Skin epidermis (tissue), 12 donors: ENCODE results near the gene CENPN.

Source experiments
- H3K27ac ChIP-seq, 21 experiments: fragments of 200-600 bp; sonication (generic) in 11 of 21; one replicate each; pipeline ENCODE4 v1.5.0; 2020; ENCODE audit warnings: mild to moderate bottlenecking in 3 of 21, inconsistent platforms in 2 of 21, moderate library complexity in 2 of 21
- H3K4me3 ChIP-seq, 7 experiments: fragments of 200-600 bp; sonication (generic) in 2 of 7; one replicate each; pipeline ENCODE4 v1.5.0; 2020; ENCODE audit warnings: inconsistent platforms in 2 of 7, mild to moderate bottlenecking in 2 of 7, moderate library complexity in 1 of 7

Gene CENPN

DNA sequence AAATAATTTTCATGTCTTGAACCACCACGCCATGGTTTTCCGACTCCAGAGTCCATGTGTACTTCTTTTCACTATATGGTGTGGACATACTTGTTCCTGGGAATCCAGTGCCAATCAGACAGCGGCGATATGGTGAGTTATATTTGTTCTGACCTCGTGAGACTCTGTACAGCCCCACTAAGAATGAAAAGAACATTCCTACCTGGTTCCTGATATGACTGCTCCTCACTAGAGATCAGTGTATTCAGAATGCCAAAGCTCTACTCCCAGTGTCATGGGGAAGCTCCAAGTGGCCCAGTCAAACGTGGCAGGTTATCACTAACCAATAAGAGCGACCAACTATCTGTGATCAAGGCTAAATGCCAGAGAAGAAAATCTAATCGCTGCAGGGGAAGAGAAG, 64.0 kb downstream of the CENPN start:
- Histone ChIP-seq H3K27ac (no peak overlapping the region), H3K4me3 (no peak overlapping the region)

DNA sequence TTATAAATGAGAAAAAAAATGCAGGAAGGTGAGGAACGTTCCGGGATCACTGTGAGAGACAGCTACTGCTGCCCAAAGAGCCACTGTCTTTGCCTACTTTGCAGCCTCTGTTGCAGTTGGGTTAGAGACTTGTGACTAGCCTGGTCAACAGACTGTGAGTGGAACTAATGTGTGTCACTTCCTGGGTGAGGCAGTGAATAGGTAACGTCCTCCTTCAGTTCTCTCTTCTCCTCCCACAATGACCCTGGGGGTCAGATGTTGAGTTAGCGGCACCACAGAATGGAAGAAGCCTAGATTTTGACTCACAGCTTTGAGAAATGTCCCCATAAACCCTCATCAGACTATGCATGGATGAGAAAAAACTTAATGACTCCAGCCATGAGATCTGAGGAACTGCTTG, 64.8 kb downstream of the CENPN start:
- no peak overlapping the region for H3K4me3 ChIP-seq
- no peak overlapping the region for H3K27ac ChIP-seq

- no peak overlapping the region for H3K4me3 ChIP-seq
- no peak overlapping the region for H3K27ac ChIP-seq
Measured at GRCh38 chr16:81073560-81074330, 66.7 kb downstream of the CENPN start.

DNA sequence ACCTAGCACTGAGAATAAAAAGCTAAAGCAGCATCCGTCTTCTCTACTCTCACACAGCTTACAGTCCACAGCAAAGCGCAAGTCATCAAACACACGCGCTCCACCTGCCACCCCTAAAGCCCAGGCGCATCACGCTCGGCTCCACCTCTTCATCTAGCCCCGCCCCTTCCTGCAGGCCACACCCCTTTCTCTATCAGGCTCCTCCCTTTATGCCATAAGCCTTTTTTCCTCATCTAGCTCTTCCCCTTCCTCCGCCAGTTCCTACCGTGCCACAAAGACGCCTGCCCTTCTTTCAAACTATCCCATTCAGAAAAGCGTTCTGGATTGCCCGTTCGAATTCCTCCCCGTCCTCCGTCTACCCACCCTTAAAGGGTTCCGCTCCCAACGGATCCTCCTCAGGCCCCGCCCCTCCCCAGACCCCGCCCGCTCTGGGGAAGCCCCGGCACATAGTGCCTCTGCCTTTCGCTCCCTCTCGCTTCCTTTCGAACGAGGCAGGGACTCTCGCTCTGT, 69.6 kb downstream of the CENPN start:
- H3K27ac ChIP-seq = peak overlapping the region in 20 of 21 experiments; percentile 75 to 98 (median 94)
- H3K4me3 ChIP-seq = peak overlapping the region; percentile 50 to 80 (median 66)

DNA sequence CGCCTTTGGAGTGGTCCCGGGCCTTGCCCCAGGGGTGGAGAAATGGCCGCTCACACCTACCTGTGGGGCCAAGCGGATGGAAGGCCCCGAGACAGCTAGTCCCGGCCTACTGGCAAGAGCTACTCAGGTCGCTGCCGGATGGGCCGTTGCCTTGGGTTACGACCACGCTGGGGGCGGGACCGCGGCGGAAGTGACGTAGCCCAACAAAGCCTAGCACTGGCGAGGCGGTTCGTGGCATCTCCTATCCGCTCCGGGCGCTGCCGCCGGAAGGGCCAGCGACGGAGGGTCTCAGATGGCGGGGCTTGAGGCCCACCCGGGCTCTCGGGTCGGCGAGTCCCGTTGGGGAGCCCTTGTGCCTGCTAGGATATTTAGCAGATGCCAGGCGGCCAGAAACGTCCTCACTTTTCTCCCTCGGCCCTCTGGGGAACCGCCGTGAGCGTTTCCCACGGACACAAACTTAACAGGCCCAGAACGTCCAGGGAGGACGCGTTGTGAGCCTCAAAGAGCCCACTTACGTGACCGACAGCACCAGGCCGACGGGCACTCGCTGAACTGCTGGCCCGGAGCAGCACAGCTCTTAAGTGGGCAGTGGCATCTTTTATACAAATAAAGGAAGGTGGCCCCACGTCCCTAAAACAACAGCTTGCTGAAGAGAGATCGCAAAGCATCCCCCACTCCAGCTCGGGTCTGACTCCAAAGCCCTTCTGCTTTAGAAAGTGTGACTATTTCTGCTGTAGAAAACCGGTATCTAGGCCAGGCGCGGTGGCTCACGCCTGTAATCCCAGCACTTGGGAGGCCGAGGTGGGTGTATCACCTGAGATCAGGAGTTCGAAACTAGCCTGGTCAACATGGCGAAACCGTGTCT, 70.3 kb downstream of the CENPN start, which contains the start of gene C16orf46:
Gene C16orf46, minus strand, starts transcription at position 163 of the 865 bp plus-strand sequence. CDS start 13,283 bp downstream, outside the sequence.
- Histone ChIP-seq H3K4me3 (peak within 1 kb of the TSS; percentile 50 to 80 (median 66)), H3K27ac (peak within 1 kb of the TSS; percentile 38 to 98 (median 93))

- Histone ChIP-seq H3K27ac (no peak overlapping the region), H3K4me3 (no peak overlapping the region)
Measured at GRCh38 chr16:81080233-81080632, 73.2 kb downstream of the CENPN start.

GRCh38 chr16:81081014-81081413, 74.0 kb downstream of the CENPN start:
- Histone ChIP-seq H3K4me3 (no peak overlapping the region), H3K27ac (no peak overlapping the region)
